GM18858 (cell line): ENCODE data around the gene MPP3.
"Not testable (repeated sequence)": the region's sequence is repeated elsewhere in the genome, so short reads cannot be mapped to it uniquely, and the experiment has no call there.

Source experiments
- ATAC-seq: cut with Tn5 transposase; IDR thresholded peaks from one replicate; pipeline ENCODE4 v1.9.1; 2021; ENCODE audit not compliant: unreplicated experiment

Gene MPP3

GRCh38 chr17:43860927-43861622, 28.1 kb upstream of the MPP3 start:
- ATAC-seq = no peak

GRCh38 chr17:43860077-43860725, 27.3 kb upstream of the MPP3 start:
- no peak for ATAC-seq

DNA sequence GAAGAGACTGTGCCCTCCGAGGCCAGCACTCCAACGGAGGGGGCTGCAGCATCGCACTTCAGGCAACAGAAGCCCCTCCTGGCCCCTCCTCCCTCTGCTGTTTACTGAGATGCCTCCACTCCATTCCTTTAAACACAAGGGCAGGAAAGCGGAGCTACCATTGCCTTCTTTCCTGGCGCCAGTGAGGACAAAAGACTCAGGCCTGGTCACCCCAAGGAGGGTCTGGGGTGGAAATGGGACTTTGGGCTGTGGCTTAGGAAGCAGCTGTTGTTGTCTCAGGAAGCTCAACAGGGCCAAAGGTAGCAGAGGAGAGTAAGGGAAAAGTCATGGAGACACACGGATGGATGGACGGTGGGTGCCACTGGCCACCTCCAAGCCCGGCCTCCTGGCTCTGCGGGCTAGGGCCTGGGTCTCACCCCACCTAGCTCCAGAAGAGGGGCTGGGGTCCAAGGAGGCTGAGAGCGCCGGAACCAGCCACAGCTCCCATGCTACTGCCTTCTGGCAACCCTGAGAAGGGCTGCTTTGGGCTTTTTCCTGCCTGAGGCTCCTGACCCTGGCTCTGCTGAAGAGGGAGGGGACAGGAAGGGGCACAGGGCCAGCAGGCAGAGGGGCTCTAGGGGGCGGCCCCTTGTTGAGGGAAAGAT, 25.1 kb upstream of the MPP3 start:
- ATAC-seq = no peak

DNA sequence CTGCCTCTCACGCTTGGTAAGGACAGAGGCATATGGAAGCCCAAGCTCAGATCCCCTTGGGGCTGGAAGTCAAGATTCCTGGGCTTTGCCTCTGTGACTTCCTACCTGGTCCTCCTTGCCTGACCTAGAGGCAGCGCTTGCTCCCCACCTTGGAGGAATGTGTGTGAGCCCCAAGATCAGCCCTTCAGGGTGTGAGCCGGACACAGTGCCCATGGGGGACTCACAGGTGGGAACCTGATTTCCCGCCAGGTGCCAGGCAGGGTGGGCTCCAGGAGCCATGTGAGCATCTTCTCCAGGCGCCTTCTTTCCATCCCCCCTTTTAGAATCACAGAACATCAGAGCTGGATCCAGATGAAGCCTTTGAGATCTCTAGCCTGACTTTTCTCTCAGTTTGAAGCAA, 24.2 kb upstream of the MPP3 start:
- no peak for ATAC-seq

- no peak for ATAC-seq
Observed at GRCh38 chr17:43856141-43856540, 23.2 kb upstream of the MPP3 start.

GRCh38 chr17:43855061-43855460, 22.1 kb upstream of the MPP3 start:
- no peak for ATAC-seq

GRCh38 chr17:43854498-43854897, 21.6 kb upstream of the MPP3 start:
- ATAC-seq = no peak

GRCh38 chr17:43853546-43853945, 20.6 kb upstream of the MPP3 start:
- no peak for ATAC-seq

DNA sequence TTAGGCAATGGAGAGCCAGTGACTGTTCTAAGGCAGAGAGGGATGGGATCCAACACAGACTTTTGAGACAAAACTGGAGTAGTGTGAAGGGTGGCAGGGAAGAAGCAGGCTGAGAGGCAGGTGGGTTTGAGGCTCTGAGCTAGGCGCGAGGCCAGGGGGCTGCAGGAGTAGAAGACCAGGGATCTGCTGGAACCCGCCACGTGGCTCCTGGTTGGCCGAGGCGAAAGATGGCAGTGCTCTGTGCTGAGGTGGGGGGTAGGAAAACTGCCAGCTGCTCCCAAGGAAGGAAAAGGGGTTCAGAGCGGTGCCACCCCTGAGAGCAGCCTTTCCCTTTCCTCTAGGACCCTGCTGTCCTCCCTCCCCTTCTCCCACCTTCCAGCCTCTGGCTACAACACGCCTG, 19.6 kb upstream of the MPP3 start:
- no peak for ATAC-seq

DNA sequence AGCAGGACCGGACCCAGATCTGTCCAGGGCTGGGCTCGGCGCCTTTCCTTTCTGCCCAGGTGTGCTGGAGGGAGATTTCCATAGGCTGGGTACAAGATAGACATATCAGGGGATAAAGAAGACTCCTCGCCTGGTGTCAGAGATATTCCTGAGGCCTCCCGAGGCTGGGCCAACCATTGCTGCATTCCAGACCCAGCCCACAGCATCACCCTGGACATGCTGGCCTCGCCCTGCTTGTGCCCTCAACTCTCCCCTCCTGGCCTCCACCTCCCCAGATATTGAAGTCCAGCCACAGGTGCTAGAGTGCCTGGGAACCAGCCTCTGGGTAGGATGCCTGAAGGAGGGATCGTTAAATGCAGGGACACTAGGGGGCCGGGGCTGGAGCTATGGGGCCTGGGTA, 16.2 kb upstream of the MPP3 start:
- no peak for ATAC-seq

GRCh38 chr17:43848601-43849000, 15.7 kb upstream of the MPP3 start:
- no peak for ATAC-seq

- no peak for ATAC-seq
Observed at GRCh38 chr17:43846963-43847371, 14.0 kb upstream of the MPP3 start, which contains the start of gene CD300LG. CD300LG (plus strand) TSS chr17:43847176; CDS start chr17:43847217, 41 bp downstream.

DNA sequence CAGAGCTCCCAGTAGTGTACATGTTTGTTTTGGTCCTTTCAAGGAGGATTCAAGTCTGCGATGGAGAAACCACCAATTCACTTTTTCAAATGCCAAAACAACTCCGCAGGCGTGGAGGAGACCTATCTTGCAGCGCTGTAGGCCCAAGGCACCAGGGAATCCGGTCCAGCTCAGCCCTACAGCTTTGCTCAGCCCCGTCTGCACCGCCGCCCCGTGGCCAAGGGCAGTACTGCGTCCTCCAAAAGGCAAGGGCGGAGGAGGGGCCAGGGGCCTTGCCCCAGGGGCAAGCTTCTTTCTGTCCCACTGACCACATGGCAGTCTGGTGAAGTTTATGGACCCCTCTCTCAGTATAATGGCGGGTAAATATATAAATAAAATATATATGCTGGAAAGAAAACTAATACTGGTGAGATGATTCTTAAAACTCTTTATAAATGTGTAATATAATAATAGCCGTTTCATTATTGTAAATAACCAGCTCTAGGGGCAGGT, 13.3 kb upstream of the MPP3 start:
- ATAC-seq = no peak

GRCh38 chr17:43845766-43846165, 12.8 kb upstream of the MPP3 start:
- no peak for ATAC-seq

- ATAC-seq = no peak
Observed at GRCh38 chr17:43844241-43844640, 11.3 kb upstream of the MPP3 start.

GRCh38 chr17:43842975-43843325, 10.0 kb upstream of the MPP3 start:
- ATAC-seq = no peak

DNA sequence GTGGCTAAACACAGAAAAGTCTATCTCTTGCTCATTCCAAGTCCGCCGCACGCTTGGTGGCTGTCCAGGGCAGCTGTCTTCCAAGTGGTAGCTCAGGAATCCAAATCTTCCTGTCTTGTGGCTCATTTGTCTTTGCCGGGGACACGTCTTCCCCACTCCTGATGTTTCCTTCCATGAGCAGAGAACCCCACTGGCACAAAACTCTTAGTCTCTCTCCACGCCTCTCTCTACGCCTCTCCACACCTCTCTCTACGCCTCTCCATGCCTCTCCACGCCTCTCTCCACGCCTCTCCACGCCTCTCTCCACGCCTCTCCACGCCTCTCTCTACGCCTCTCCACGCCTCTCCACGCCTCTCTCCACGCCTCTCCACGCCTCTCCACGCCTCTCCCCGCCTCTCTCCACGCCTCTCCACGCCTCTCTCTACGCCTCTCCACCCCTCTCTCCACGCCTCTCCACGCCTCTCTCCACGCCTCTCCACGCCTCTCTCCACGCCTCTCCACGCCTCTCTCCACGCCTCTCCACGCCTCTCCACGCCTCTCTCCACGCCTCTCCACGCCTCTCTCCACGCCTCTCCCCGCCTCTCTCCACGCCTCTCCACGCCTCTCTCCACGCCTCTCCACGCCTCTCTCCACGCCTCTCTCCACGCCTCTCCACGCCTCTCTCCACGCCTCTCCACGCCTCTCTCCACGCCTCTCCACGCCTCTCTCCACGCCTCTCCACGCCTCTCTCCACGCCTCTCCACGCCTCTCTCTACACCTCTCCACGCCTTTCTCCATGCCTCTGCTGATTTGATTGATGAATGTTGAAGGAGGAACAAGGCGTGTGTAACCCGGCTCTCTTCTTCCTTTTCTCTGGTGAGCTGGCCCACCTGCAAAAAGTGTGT, 9.4 kb upstream of the MPP3 start:
- not testable (repeated sequence) for ATAC-seq

- ATAC-seq = no peak
Observed at GRCh38 chr17:43841282-43841681, 8.3 kb upstream of the MPP3 start.

- ATAC-seq = no peak
Observed at GRCh38 chr17:43840814-43841213, 7.9 kb upstream of the MPP3 start.

DNA sequence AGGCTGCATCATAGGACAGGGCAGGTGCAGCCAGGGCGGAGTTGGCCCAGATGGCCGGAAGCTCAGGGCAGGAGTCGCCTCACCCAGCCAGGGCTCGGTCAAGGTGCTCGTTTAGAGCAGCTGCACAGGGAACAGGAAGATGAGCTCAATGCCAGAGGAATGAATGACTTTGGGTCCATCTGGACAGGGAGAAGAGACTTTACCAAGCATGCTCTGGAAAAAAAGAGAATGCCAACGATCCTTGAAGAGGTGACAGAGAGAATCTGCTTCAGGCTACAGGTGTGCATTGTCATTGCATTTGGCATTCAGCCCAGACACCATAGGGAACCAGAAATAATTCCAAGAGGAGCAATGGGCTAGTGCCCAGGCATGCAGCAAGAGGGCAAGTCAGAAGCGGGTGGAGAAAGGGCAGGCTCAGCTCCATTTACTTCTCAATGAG, 6.7 kb upstream of the MPP3 start:
- no peak for ATAC-seq

DNA sequence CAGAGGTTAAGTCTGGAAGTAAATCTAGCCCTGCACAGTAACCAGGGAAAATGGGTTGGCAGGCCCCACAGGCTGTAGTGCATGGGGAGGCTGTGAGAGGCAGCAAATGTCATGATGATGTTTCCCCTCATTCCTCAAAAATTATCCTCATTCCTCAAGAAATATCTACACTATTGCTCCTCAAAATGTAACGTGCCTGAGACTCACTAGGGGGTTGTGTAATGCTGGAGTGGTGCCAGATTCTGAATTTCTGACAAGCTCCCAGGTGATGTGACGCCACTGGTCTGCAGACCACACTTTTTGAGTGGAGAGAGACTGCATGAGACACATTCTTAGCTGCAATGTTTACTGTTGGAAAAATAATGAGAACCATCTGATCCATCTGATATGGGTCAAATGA, 1.2 kb upstream of the MPP3 start:
- no peak for ATAC-seq
